ENCODE data around the gene CDK8. TPM values are rescaled to one million over a fixed set of nuclear protein-coding genes. Genes with fewer than 3 reads are reported as not detected.

Gene CDK8
- polyA plus RNA-seq, 2 of the 4 experiments (the other 2 are of a cell fraction) = 9.9 to 20.9 TPM

DNA sequence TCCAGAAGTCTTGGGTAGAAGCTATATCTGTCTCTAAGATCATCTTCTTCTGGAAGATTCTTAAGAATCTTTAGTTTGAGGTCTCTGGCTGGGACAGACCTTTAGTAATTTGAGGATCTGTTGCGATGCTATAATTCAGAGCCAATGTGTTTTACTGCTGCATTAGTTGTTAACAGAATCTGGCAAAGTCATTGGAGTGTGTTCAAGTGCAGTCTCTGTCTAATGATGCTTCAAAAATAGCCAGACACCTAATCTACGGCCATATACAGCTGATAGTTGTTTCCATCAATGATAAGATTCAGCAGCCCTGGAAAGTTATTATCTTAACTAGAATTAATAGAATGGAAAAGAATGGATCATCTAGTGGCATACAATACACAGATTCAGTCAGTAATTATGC, 72.6 kb downstream of the CDK8 start:
- Histone ChIP-seq H3K4me3 (no peak overlapping the region), H3K9me3 (no peaks in the 10 kb centered on the region), H3K4me1 (no peaks in the 10 kb centered on the region), H3K4me2 (no peak overlapping the region), H3K27ac (no peak overlapping the region)
- DNase-seq (ENCODE audit: low read depth in 1 of 2, low spot score in 1 of 2) = no peak
- ChIA-PET POLR2A (no interaction called here), CTCF (no interaction called here)
- TF ChIP-seq SMC3 (IDR thresholded peaks at IDR 0.05) (no peak), MAZ (IDR thresholded peaks at IDR 0.05; ENCODE audit: borderline replicate concordance, low read depth, low read length) (no peak), RARB (CRISPR knock-in tag; IDR thresholded peaks at IDR 0.05) (no peak), NPAS2 (CRISPR knock-in tag; IDR thresholded peaks at IDR 0.05; ENCODE audit: borderline replicate concordance) (no peak), RAD21 (conservative IDR thresholded peaks at IDR 0.05 in 1 of 2, IDR thresholded peaks at IDR 0.05 in 1 of 2) (no peak), SREBF2 (IDR thresholded peaks at IDR 0.05) (no peak), CHD2 (IDR thresholded peaks at IDR 0.05; ENCODE audit: low read length, partially characterized antibody) (no peak), NR3C1 (IDR thresholded peaks at IDR 0.05) (no peak), TFCP2L1 (CRISPR knock-in tag; IDR thresholded peaks at IDR 0.05) (no peak), ZC3H11A (IDR thresholded peaks at IDR 0.05) (no peak), POLR2A (IDR thresholded peaks at IDR 0.05; ENCODE audit: low read length) (no peak), BCL3 (IDR thresholded peaks at IDR 0.05) (no peak), HMGXB4 (CRISPR knock-in tag; IDR thresholded peaks at IDR 0.05; ENCODE audit: borderline replicate concordance) (no peak), REST (IDR thresholded peaks at IDR 0.05) (no peak), KDM1A (IDR thresholded peaks at IDR 0.05; ENCODE audit: low read depth) (no peak), FOXS1 (CRISPR knock-in tag; IDR thresholded peaks at IDR 0.05) (no peak)
- TF ChIP-seq, protein P1, sequence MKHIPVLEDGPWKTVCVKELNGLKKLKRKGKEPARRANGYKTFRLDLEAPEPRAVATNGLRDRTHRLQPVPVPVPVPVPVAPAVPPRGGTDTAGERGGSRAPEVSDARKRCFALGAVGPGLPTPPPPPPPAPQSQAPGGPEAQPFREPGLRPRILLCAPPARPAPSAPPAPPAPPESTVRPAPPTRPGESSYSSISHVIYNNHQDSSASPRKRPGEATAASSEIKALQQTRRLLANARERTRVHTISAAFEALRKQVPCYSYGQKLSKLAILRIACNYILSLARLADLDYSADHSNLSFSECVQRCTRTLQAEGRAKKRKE (CRISPR knock-in tag; IDR thresholded peaks at IDR 0.05; ENCODE audit: low read depth) = no peak
- WGBS (ENCODE audit: missing lambda C conversion rate) = 92% methylated on average over 2 of the region's 2 CpGs
- no peak for FAIRE-seq
- ATAC-seq = no peak

GRCh38 chr13:26327940-26328725, 74.2 kb downstream of the CDK8 start:
- ChIA-PET POLR2A (no interaction called here), CTCF (no interaction called here)
- DNase-seq (ENCODE audit: low read depth in 1 of 2, low spot score in 1 of 2) (no peak), FAIRE-seq (no peak), ATAC-seq (no peak)
- H3K27ac ChIP-seq = no peak overlapping the region
- 76% methylated on average over 1 of the region's 1 CpG for WGBS (ENCODE audit: missing lambda C conversion rate)
- no peaks in the 10 kb centered on the region for H3K9me3 ChIP-seq
- no peak overlapping the region for H3K4me2 ChIP-seq
- H3K4me3 ChIP-seq = no peak overlapping the region
- TF ChIP-seq MAX (IDR thresholded peaks at IDR 0.05) (no peak), CEBPB (IDR thresholded peaks at IDR 0.05) (no peak), KDM1A (IDR thresholded peaks at IDR 0.05; ENCODE audit: low read depth) (no peak), E2F6 (IDR thresholded peaks at IDR 0.05; ENCODE audit: borderline replicate concordance, low read depth) (no peak), HOXB13 (CRISPR knock-in tag; IDR thresholded peaks at IDR 0.05; ENCODE audit: low read depth) (no peak), RAD21 (conservative IDR thresholded peaks at IDR 0.05 in 1 of 2, IDR thresholded peaks at IDR 0.05 in 1 of 2) (no peak), RCOR1 (IDR thresholded peaks at IDR 0.05; ENCODE audit: low read depth, low read length) (no peak)
- no peaks in the 10 kb centered on the region for H3K4me1 ChIP-seq
